OCI-LY7 (cell line): ENCODE data around the gene SYPL1. TPM values are rescaled to one million over a fixed set of nuclear protein-coding genes. Genes with fewer than 3 reads are reported as not detected.
A peak's percentile ranks its signal among the peaks of the same experiment; 100 is the strongest.

Source experiments
- BruUV-seq: library from RNA; stranded (reverse); fragments of 400-500 nt; replicated peaks from 2 replicates; lab custom pipeline; 2021; lab: Mats Ljungman, UMichigan
- CTCF ChIA-PET: fragments of 300-600 bp; sonication (Branson Sonifier 250); formaldehyde crosslinking; loops from one replicate; lab custom pipeline; 2022; ENCODE audit warnings: antibody characterized with exemption; ENCODE audit not compliant: unreplicated experiment; lab: Charles Lee
- POLR2A ChIA-PET: fragments of 300-600 bp; sonication (Branson Sonifier 250); formaldehyde crosslinking; loops from one replicate; lab custom pipeline; 2022; ENCODE audit warnings: antibody characterized with exemption; lab: Charles Lee
- DNase-seq: peaks from one replicate; pipeline ENCODE4 v3.0.0-alpha.2; 2015; ENCODE audit warnings: low spot score
- H2AFZ ChIP-seq: fragments of 200-600 bp; sonication (generic), shearing (Covaris generic); 2 replicates; pipeline ENCODE4 v1.6.1; 2014; ENCODE audit warnings: mild to moderate bottlenecking, antibody characterized with exemption, low read length, moderate library complexity
- H3K27ac ChIP-seq: fragments of 200-600 bp; sonication (generic); 2 replicates; pipeline ENCODE4 v1.5.1; 2014; ENCODE audit warnings: mixed run types, low read depth, mild to moderate bottlenecking, moderate library complexity, low read length, inconsistent platforms; ENCODE audit not compliant: poor library complexity, severe bottlenecking
- H3K36me3 ChIP-seq: fragments of 200-600 bp; sonication (generic); 2 replicates; pipeline ENCODE4 v1.6.1; 2014; ENCODE audit warnings: mild to moderate bottlenecking, antibody characterized with exemption, low read length, moderate library complexity, mixed read lengths; ENCODE audit not compliant: insufficient read depth
- H3K4me1 ChIP-seq: fragments of 200-600 bp; sonication (generic); 2 replicates; pipeline ENCODE4 v1.5.1; 2014; ENCODE audit warnings: mild to moderate bottlenecking, low read length; ENCODE audit not compliant: insufficient read depth, poor library complexity, severe bottlenecking
- H3K4me2 ChIP-seq: fragments of 200-600 bp; sonication (generic); 2 replicates; pipeline ENCODE4 v1.6.1; 2014; ENCODE audit warnings: mild to moderate bottlenecking, low read length
- H3K4me3 ChIP-seq: fragments of 200-600 bp; sonication (generic); 2 replicates; pipeline ENCODE4 v1.5.1; 2014; ENCODE audit warnings: mild to moderate bottlenecking, low read depth, low read length; ENCODE audit not compliant: poor library complexity, severe bottlenecking
- H3K79me2 ChIP-seq: fragments of 200-600 bp; sonication (generic); 2 replicates; pipeline ENCODE4 v1.6.1; 2016; ENCODE audit warnings: low read depth, mild to moderate bottlenecking, low read length, moderate library complexity, mixed read lengths; ENCODE audit not compliant: insufficient read depth
- H3K9me2 ChIP-seq: fragments of 200-600 bp; sonication (generic); 2 replicates; pipeline ENCODE4 v1.6.1; 2016; ENCODE audit warnings: mild to moderate bottlenecking, low read length, mixed read lengths; ENCODE audit not compliant: insufficient read depth
- H3K9me3 ChIP-seq: fragments of 200-600 bp; sonication (generic); 2 replicates; pipeline ENCODE4 v1.6.1; 2014; ENCODE audit warnings: mild to moderate bottlenecking, mixed run types, low read length, mixed read lengths
- H4K20me1 ChIP-seq: fragments of 200-600 bp; sonication (generic); 2 replicates; pipeline ENCODE4 v1.6.1; 2014; ENCODE audit warnings: mild to moderate bottlenecking, antibody characterized with exemption, low read length, moderate library complexity, mixed read lengths; ENCODE audit not compliant: insufficient read depth
- EZH2phosphoT487 ChIP-seq: fragments of 200-600 bp; sonication (generic); IDR thresholded peaks from 2 replicates; pipeline ENCODE4 v1.6.1; 2018; ENCODE audit warnings: low read depth, borderline replicate concordance, mild to moderate bottlenecking, mixed run types, antibody characterized with exemption, low read length, moderate library complexity, mixed read lengths
- intact Hi-C: fragments of 100-400 bp; cut with micrococcal nuclease; formaldehyde crosslinking; loops from one replicate; pipeline ENCODE4 v1.10.0; 2022; ENCODE audit not compliant: unreplicated experiment
- total RNA-seq, 2 experiments: library from RNA; depleted of rRNA in 1 of 2; stranded (reverse); fragments of >200 nt in 1 of 2; shearing (Covaris generic) in 1 of 2; gene quantifications; 2 replicates each; pipeline ENCODE4 v1.2.3, GENCODE V29; 2014 to 2022
- TF ChIP-seq, protein P1 (sequence below): fragments of 200-600 bp; sonication (generic); conservative IDR thresholded peaks from 2 replicates; pipeline ENCODE4 v1.5.1; 2014; ENCODE audit warnings: mild to moderate bottlenecking, antibody characterized with exemption, low read length, moderate library complexity, mixed read lengths

The SYPL1 gene
- total RNA-seq, 2 experiments from 2014 or later, result 34.1 to 112 TPM

DNA sequence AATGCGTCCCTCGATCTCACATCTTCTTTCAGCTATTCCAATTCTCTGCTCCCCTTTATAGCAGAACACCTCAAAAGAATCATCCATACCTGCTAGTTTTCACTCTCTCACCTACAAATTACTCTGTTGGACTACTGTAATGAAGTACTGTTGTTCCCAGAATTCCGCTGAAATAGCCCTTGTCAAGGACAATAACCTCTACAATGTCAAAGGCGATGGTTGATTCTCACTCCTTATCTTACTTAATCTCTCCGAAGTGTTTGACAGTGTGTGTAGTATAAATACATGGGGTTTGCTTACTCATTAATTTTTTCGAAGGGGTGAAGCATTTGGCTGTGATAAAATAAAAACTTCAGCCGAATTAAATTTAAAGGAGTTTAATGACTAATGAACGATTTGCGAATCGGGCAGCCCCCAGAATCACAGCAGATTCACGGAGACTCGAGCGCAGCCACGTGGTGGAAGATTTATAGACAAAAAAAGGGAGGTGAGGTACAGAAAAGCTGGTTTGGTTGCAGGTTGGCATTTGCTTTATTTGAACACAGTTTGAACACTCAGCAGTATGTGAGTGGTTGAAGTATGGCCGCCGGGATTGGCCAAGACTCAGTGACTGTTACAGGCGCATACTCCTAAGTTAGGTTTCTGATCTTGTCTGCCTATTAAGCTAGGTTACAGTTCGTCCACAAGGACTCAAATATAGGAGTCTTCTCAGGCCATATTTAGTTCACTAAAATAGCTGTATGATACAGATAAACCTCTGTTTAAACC lies 29.8 kb downstream of the SYPL1 start:
- H4K20me1 ChIP-seq, result no peaks in the 10 kb centered on the region
- H3K4me1 ChIP-seq, result peaks cover 74% of the 10 kb centered on the region
- H3K9me2 ChIP-seq, result no peaks in the 10 kb centered on the region
- no peaks in the 10 kb centered on the region for H3K79me2 ChIP-seq
- peak overlapping the region; percentile 10 for H3K27ac ChIP-seq
- no peak for DNase-seq
- peaks cover 23% of the 10 kb centered on the region; the same call in 1 of the 2 replicates for H3K9me3 ChIP-seq
- no TSS peak for BruUV-seq
- peak overlapping the region; percentile 28; the same call in 1 of the 2 replicates for H3K4me2 ChIP-seq
- no peak overlapping the region for H3K4me3 ChIP-seq
- TF ChIP-seq EZH2phosphoT487, result no peak
- POLR2A ChIA-PET, result interaction anchor here (0.6 to 8.1 kb wide), 6 partner anchors 11 to 186 kb away, joined by 3 to 135 read pairs (median 6); no protein-coding TSS in a partner anchor
- intact Hi-C loops, result no loop called here
- no peak overlapping the region for H2AFZ ChIP-seq
- peaks cover 21% of the 10 kb centered on the region for H3K36me3 ChIP-seq
- CTCF ChIA-PET, result interaction anchor here (0.8 kb wide), 1 partner anchor 9 kb away, joined by 3 read pairs; no protein-coding TSS in a partner anchor

DNA sequence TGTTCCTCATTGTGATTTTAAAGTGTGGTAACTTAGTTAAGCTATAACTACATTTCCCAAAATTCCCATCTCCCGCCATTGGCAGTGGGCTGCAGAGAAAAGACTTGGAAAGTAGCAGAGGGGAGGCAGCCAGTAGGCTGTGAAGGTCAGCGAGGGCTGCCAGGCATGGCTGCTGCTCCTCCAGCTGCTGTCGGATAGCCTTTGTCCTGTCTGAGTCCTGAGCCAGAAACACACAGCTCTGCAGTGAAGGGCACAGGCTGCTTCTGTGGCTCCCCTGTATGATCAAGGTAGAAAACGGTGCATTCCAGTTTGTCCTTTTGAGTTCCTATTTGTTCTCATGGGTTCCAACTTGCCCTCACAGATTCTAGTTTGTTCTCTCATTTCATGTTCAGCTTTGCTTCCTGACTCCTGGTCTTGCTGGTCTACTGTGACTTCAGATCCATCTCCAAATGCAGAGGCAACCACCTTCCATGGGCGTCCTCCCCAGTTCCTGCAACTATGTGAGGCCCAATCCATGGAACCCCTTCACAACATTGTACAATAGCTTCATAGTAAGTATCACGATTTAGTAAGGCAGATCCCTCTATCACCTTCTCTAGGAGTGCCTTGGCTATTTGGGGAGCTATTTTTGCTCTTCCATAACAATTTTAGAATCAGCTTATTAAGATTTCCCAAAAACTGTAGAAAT lies 31.7 kb downstream of the SYPL1 start:
- H3K36me3 ChIP-seq, result peaks cover 8% of the 10 kb centered on the region
- no peak overlapping the region for H3K4me3 ChIP-seq
- H3K27ac ChIP-seq, result no peak overlapping the region
- peaks cover 84% of the 10 kb centered on the region for H3K4me1 ChIP-seq
- DNase-seq, result no peak
- intact Hi-C loops, result no loop called here
- H3K9me3 ChIP-seq, result peaks cover 17% of the 10 kb centered on the region; the same call in 1 of the 2 replicates
- ChIA-PET POLR2A (interaction anchor here (0.6 to 8.1 kb wide), 12 partner anchors 9 to 822 kb away, joined by 3 to 135 read pairs (median 5); no protein-coding TSS in a partner anchor), CTCF (no interaction called here)
- TF ChIP-seq, protein P1, sequence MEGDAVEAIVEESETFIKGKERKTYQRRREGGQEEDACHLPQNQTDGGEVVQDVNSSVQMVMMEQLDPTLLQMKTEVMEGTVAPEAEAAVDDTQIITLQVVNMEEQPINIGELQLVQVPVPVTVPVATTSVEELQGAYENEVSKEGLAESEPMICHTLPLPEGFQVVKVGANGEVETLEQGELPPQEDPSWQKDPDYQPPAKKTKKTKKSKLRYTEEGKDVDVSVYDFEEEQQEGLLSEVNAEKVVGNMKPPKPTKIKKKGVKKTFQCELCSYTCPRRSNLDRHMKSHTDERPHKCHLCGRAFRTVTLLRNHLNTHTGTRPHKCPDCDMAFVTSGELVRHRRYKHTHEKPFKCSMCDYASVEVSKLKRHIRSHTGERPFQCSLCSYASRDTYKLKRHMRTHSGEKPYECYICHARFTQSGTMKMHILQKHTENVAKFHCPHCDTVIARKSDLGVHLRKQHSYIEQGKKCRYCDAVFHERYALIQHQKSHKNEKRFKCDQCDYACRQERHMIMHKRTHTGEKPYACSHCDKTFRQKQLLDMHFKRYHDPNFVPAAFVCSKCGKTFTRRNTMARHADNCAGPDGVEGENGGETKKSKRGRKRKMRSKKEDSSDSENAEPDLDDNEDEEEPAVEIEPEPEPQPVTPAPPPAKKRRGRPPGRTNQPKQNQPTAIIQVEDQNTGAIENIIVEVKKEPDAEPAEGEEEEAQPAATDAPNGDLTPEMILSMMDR, result no peak
- no peak for TF ChIP-seq EZH2phosphoT487
- H3K4me2 ChIP-seq, result peak overlapping the region; percentile 25; the same call in 1 of the 2 replicates
- H3K9me2 ChIP-seq, result no peaks in the 10 kb centered on the region
- no peaks in the 10 kb centered on the region for H4K20me1 ChIP-seq
- H2AFZ ChIP-seq, result peak overlapping the region; percentile 15; the same call in 1 of the 2 replicates
- BruUV-seq, result no TSS peak
- no peaks in the 10 kb centered on the region for H3K79me2 ChIP-seq

GRCh38 chr7:106076537-106076936 lies 35.6 kb downstream of the SYPL1 start:
- BruUV-seq, result no TSS peak
- H3K4me2 ChIP-seq, result peak overlapping the region; percentile 54
- peak overlapping the region; percentile 21 for H3K4me3 ChIP-seq
- no peaks in the 10 kb centered on the region for H4K20me1 ChIP-seq
- H3K79me2 ChIP-seq, result no peaks in the 10 kb centered on the region
- H3K9me3 ChIP-seq, result peaks cover 17% of the 10 kb centered on the region; the same call in 1 of the 2 replicates
- no peak for DNase-seq
- H3K36me3 ChIP-seq, result peaks cover 8% of the 10 kb centered on the region
- intact Hi-C loops, result no loop called here
- ChIA-PET POLR2A (interaction anchor here (0.7 to 12.8 kb wide), 10 partner anchors 9 to 79 kb away, joined by 3 to 308 read pairs (median 4); partner anchors contain the start of gene SYPL1), CTCF (interaction anchor here (1.1 kb wide), 1 partner anchor 15 kb away, joined by 3 read pairs; no protein-coding TSS in a partner anchor)
- H3K27ac ChIP-seq, result peak overlapping the region; percentile 96
- H2AFZ ChIP-seq, result peak overlapping the region; percentile 83
- no peaks in the 10 kb centered on the region for H3K9me2 ChIP-seq
- TF ChIP-seq EZH2phosphoT487, result no peak
- H3K4me1 ChIP-seq, result peaks cover 86% of the 10 kb centered on the region
